22Rv1 (cell line): ENCODE measurements around the gene SWI5.

Source experiments
- ZFX ChIP-seq: fragments of 450-650 bp; IDR thresholded peaks from 2 replicates; pipeline ENCODE4 v1.6.1; 2017; ENCODE audit warnings: antibody characterized with exemption, borderline replicate concordance
- TF ChIP-seq, protein P1 (sequence below): fragments of 450-650 bp; IDR thresholded peaks from 2 replicates; pipeline ENCODE4 v1.5.1; 2017; ENCODE audit warnings: mild to moderate bottlenecking

DNA sequence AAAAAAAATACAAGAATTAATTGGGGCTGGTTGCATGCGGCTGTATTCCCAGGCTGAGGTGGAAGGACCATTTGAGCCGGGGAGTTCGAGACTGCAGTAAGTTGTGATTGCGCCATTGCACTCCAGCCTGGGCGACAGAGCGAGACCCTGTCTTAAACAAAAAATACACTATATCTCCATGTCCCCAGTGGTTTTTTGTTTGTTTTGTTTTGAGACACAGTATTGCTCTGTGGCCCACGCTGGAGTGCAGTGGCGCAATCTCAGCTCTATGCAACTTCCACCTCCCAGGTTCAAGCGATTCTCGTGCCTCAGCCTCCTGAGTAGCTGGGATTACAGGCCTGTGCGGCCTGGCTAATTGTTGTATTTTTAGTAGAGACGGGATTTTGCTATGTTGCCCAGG is 47.7 kb downstream of the SWI5 start:
- TF ChIP-seq, protein P1, sequence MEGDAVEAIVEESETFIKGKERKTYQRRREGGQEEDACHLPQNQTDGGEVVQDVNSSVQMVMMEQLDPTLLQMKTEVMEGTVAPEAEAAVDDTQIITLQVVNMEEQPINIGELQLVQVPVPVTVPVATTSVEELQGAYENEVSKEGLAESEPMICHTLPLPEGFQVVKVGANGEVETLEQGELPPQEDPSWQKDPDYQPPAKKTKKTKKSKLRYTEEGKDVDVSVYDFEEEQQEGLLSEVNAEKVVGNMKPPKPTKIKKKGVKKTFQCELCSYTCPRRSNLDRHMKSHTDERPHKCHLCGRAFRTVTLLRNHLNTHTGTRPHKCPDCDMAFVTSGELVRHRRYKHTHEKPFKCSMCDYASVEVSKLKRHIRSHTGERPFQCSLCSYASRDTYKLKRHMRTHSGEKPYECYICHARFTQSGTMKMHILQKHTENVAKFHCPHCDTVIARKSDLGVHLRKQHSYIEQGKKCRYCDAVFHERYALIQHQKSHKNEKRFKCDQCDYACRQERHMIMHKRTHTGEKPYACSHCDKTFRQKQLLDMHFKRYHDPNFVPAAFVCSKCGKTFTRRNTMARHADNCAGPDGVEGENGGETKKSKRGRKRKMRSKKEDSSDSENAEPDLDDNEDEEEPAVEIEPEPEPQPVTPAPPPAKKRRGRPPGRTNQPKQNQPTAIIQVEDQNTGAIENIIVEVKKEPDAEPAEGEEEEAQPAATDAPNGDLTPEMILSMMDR, result no peak
- TF ChIP-seq ZFX, result no peak
